GM18508 (cell line): ENCODE measurements around the gene PCYT1B.
"Not testable (repeated sequence)": the region's sequence is repeated elsewhere in the genome, so short reads cannot be mapped to it uniquely, and the experiment has no call there.

Experiments
- ATAC-seq: cut with Tn5 transposase; IDR thresholded peaks from one replicate; pipeline ENCODE4 v1.9.1; 2021; ENCODE audit warnings: moderate number of reproducible peaks; ENCODE audit not compliant: insufficient read depth, unreplicated experiment

Gene PCYT1B

DNA sequence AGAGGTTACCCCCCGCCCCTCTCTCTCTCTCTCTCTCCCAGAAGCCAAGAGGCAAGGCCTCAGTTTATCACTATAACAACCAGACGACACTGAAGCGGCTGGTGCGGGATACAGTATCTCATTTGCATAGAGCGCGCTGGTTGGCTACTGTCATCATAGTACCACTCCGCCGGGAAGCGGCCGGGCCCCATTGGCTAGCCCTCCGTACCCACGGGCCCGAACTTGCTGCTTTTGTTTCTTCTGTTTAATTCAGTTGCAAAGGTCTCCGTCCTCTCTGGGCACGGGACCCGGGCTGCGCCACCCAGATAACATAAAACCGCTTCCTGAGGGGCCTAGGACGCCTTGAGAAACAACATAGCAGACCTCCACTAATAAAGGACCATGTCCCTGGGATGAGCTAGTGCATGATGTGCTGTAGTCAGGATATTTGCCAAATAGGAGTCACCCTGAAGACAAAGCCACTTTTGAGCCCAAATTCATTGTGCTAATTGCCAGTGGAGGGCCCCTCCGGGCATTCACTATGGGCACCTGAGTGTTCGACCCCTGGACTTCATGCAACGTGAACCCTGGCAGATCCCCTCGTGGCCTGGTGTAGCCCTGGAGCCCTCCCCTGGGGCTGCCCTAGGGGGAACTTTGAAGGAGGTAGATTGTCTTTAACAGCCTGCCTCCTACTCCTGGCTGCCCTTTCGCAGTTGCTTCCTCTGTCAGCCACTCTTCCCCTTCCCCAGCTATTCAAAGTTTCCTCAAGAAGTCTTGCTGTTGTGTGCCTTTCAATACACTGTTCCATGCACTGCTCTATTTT is at the start of gene PCYT1B:
Gene PCYT1B (minus strand): TSS at position 91 of the 802 bp plus-strand sequence. CDS start 242 bp downstream, outside the sequence.
- ATAC-seq, result no peak

DNA sequence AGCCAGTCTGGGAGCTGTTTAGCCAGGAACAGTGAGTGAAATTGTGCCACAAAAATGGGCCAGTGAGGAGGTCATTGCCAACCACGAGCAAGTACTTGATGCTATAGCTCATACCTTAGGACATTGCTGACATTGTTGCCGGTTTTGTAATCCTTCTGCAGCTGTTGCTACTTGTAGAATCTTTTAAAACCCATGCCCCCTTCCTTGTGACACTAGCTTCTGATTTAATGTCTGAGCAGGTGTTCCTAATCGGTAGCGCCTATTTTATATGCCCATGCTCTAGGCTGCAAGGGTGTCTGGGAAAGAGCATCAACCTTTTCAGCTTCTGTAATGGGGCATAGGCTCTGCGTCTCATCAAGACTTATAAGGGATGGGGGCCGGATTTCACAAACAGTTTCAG is 49.1 kb upstream of the PCYT1B start:
- ATAC-seq, result no peak

DNA sequence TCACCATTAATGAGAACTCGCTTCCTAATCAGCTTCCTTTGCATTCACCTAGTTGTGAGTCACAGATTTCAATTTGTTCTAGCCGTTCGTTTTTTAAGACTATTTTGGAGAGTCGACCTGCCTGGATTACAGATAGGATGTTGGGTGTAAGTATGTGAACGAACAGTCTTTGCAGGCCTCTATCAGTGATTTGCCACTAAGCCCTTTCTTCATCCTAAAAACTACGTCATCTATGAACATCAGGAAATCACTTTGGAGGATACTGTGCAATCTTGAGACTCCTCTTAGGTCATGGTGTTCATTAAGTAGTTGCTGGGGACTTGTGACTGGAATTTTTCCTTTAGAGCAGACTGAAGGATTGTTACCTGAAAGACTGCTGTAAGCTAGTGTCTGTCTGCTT is 47.7 kb upstream of the PCYT1B start:
- no peak for ATAC-seq

DNA sequence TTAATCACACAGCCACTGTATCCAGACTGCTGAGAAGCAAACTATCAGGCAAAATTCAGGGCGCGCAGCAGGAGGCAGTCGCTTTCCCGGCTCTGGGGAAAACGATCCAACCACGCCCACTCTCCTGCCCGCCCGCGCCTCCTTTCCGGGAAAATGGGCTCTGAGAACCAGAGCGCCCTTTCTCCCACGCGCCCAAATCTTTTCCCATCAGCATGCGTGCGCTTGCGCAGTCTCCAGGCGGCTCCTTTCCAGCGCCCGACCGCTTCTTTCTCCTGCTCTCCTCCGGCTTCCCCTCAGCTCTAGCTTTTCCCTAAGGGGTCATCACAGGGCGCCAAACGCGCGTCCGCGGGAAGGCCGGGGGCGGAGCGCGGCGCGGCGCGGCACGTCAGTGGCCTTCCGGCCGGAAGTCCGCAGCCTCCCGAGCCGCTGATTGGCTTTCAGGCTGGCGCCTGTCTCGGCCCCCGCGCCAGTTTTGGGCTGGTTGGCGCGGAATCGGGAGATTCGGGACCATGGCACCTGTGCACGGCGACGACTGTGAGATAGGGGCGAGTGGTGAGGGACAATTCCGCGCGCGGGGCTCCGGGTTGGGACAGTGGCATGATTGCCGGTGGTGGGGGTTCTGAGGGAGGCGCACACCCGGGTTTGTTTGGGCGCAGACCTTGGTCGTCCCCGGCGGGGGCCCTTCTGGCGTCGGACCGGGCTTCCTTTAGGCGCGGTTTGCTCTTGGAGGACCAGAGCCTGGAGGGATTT is 46.5 kb upstream of the PCYT1B start, which contains the start of gene POLA1:
Gene POLA1 (plus strand): TSS at position 466 of the 750 bp plus-strand sequence. CDS start 44 bp downstream, at position 510.
- peak; percentile 89 for ATAC-seq

DNA sequence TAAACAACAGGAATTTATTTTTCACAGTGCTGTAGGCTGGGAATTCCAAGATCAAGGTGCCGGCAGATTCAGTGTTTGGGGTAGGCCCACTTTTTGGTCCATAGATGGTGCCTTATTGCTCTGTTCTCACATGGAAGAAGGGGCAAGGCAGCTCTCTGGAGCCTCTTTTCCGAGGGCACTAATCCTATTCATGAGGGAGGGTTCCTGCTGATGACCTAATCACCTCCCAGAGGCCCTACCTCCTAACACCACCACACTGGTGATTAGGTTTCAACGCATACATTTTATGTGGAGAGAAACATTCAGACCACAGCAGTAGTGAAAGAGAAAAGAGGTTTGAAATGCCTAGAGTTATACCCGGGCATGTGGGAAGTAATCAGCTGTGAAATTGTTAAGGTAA is 45.2 kb upstream of the PCYT1B start:
- no peak for ATAC-seq

DNA sequence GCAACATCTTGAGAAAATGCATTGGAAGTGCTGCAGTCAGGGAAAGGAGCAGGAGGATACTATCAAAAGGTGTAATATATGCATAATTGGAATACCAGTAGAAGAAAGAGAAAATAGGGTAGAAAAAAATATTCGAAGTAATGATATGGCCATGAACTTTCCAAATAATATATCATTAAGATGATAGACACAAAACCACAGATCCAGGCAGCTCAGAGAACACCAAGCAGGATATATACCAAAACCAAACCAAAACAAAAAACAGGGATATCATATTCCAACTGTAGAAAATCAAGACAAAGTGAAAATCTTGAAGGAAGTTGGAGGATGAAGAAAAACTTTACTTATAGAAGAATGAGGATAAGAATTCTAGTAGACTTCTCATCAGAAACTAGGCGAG is 36.9 kb upstream of the PCYT1B start:
- no peak for ATAC-seq

DNA sequence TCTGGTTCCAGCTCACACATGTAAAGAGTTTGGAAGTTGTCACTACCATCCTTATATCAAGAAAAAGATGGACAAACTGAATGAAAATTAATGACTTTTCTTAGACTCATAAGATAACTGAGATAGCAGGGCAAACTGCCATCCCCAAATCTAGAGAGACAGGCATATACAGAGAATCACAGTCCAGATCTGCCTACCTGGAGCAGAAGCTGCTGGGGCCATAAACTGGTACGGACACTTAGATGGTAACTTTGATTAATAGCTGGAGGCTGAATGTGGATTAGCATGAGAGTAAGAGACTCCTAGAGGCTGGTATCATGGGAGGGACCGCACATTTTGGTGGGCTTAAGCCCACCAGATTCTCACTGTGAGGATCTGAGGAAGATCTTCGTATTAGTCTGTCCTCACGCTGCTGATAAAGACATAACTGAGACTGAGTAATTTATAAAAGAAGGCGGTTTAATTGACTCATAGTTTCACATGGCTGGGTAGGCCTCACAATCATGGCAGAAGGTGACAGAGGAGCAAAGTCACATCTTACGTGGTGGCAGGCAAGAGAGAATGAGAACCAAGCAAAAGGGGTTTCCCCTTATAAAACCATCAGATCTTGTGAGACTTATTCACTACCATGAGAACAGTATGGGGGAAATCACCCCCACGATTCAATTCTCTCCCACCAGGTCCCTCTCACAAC is 35.7 kb upstream of the PCYT1B start:
- no peak for ATAC-seq

DNA sequence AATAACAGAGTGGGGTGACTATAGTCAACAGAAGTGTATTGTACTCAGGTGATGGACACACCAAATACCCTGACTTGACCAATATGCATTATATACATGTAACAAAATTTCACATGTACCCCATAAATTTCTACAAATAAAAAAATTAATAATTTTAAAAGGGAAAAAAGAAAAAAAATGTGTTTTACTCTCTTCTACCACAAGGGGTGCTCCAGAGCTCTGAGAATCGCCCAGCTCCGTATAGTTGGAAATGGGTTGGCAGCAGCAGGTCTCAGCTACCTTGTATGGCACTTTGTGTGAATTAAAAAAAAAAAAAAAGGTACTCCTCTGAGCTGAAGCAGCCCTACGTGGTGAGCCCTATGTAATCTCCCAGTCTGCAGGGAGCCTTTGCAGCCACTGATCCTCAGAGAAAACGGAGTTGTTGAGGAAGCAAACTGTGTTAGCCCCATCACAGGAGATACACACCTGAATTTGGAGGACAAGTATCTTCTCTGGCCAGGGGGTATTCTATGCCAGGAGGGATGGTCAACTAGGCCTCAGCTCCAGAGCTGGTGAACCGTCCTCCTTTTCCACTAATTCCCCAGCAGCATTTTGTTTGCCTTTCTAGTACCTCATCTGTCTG is 29.4 kb upstream of the PCYT1B start:
- no peak for ATAC-seq

DNA sequence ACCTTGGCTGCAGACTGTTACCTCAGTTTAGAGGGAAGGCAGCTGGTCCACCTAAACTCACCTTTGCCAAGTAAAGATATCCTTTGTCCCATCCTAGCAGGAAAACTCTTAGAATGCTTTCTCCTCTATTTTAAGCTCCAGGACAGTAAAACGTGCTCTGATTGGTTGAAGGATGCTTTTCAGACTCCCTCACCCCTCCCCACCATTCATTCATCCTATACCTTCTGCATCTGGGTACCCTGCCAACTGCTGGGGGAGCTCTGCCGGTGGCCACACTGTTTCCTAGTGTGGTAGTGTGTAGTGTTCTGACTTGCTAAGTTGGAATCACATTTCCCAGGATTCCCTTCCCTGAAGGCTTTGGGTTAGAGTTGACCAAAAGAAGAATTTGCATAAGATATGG is 26.3 kb upstream of the PCYT1B start:
- ATAC-seq, result no peak

DNA sequence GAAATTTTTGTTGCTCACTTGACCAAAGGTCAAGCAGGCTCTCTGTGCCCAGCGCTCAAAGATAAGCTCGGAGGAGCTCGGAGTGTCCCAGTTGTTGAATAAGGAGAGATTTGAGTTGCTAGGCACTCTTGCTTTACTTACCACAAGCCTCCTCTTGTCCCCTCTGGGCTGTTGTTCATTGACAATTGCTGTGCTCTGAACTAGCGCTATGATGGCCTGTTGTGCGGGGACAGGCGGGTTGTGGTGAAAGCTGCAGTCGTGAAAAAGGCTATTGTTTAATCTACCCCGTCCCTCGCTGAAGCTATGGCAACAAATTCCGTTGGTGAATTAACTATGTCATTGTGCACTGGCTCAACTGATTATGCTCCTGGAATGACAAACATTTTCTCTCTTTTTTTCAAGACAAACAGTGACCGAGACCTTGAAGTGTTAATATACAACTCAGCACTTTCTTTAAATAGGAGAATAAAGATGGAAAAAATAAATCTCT is 25.6 kb upstream of the PCYT1B start:
- no peak for ATAC-seq

DNA sequence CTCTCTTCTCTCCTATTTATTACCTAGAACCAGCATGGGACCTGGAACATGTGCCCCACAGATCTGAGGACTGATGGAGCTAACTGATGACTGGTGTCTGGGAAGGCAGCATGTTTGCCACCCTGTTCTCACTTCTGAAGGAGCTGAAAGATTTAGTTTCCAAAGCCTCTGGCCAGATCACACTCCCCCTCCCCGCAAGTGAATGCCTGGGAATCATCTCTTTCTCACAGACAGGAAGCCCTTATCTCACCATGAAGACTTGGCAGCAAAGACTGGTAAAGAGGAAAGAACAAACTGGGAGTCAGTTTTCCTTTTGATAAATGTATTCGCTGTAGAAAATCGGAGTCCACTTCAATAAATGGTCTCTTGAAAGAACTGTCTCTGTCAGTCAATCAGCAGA is 21.0 kb upstream of the PCYT1B start:
- ATAC-seq, result no peak

DNA sequence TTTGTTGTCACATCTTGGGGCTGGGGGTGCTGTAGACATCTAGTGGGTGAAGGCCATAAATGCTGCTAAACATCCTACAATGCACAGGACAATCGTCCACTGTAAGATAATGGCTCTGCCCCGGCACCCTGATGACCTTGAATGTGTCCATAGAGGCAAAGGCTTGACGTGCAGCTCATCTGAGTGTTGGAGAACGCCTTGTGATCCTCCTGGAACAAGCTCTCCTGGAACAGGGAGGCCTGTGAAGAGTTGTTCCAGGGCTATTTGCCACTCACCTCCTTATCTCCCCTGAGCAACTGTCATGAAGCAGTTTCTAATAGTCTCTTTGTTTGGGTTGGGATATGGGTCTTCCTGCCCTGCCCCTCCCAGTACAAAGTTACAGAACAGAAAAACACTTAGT is 15.2 kb upstream of the PCYT1B start:
- ATAC-seq, result no peak

DNA sequence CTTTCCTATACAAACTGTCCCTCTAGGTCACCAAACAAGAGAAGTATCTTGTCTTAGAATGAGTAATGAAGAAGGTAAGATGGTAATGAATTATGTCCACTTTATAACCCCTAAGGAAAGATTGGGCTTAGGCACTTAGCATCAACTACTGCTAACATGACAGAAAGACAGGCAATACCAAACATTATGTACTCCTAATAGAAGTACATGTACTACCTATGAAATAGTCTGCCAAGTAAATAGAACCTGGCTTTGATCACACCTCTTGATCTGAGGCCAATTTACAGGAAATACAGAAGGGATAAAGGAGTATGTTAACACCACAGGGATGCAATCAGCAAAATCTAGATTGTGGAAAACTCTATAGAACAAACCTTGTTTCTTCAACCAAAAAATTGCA is 14.1 kb upstream of the PCYT1B start:
- ATAC-seq, result no peak

DNA sequence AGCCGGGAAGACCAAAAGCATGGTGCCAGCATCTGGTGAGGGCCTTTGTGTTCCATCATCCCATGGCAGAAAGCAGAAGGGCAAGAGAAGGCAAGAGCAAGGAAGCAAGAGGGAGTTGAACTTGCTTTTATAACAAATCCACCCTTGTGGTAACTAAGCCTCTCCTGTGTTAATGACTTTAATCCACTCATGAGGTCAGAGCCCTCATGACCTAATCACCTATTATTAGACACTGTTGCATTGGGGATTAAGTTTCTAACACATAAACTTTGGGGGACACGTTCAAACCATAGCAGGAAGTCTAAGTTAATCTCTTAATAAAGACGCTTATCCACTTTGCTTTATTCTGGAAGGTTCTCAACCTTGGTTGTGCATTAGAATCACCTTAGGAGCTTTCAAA is 12.5 kb upstream of the PCYT1B start:
- ATAC-seq, result no peak

DNA sequence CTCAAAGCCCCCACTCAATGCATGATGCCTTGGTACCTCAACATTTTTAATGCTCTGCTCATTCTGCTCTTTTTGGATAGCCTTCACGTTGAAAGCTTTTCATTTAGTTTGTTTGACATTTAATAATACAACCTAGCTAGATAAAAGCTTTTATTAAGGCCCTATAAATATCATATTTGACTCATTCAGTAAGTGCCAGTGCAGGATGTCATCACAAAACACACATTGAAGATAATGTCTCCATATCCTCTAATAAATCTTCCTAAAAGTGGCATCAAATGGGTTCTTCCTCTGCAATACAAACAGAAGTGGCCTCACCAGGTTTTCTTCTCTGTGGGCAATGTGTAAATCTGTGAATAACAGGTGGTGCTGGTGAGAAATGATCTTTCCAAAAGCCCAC is 12.0 kb upstream of the PCYT1B start:
- ATAC-seq, result no peak

DNA sequence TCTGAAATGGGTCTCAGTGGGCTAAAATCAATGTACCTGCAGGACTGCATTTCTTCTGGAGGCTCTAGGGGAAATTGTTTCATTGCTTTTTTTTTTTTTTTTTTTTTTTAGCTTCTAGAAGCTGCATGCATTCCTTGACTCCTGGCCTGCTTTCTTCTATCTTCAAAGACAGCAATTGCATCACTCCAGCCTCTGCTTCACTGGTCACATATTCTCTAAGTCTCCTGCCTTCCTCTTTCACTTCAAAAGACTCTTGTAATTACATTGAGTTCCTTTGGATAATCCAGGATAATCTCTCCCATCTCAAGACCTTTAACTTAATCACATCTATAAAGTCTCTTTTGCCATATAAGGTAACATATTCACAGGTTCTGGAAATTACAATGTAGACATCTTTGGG is 11.3 kb upstream of the PCYT1B start:
- ATAC-seq, result no peak

DNA sequence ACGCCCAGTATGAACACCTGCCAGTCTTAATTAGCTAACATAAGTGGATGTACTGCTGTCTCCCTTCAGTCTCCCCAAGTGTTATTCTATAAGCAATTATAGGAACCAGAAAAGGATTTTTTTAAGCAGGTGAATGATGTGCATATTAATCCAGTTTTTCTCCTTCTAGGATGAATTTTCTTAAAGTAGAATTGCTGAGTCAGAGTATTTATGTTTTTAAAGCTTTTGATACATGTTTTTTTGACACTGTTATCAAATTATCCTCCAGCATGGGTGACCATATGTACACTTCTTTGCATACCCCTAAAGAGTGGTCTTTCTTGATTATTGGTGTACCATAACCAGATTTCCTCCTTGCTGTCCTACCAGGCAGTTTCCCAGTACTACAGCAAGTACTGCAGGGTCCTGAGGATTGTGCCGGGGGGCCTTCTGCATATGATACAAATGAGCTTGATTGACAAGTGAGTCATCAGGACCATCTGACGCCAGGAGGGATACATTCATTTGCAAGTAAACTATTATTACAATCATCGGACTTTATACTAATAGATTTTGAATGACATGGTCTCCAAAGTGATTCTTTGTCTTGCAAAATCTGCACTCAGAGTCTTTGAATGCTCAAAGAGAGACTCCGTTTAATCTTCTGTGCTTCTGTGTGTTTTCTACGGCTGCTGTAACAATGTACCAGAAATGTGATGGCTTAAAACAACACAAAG is 10.7 kb upstream of the PCYT1B start:
- no peak for ATAC-seq

DNA sequence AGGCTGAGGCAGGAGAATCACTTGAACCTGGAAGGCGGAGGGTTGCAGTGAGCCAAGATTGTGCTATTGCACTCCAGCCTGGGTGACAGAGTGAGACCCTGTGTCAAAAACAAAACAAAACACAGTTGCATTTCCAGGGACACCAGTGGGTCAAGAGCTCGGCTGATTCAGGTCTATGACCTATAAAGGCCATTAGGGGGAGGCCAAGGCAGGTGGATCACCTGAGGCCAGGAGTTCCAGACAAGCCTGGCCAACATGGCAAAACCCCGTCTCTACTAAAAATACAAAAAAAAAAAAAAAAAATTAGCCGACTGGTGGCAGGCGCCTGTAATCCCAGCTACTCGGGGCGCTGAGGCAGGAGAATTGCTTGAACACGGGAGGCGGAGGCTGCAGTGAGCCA is 8.5 kb upstream of the PCYT1B start:
- ATAC-seq, result not testable (repeated sequence)

DNA sequence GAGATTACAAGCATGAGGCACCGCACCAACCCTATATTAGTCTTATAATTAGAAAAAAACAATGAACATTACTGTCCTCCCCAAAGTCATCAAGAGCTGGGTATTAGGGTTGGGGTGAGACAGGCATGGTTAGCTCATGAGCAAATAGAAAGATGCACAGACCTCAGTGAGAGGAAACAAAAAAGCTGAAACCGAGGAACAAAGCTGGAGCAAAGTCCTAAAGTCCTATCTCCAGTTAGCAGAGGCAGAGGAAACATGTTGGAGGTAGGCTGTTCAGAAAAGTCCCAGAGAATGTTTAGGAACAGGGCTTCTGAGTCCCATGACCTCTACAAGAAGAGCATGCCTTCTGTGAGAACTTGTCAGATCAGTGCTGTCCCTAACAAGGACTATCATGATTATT is 4.6 kb upstream of the PCYT1B start:
- no peak for ATAC-seq

DNA sequence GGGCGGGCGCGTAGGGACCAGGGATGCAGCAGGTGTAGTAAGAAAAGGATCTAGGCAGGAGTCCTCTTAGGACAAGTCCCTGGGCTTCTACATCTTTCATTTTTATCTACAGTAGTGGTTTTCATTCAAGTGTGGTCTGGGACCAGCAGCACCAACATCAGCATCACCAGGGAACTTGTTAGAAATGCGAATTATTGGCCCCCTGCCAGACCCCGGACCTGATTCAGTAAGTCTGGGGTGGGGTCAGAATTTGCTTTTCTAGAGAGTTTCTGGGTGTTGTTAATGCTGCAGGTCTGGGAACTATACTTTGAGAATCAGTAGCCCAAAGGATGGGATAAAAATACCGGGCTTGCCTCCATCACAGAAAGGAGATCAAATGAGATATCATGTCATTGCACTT is 1.3 kb upstream of the PCYT1B start:
- ATAC-seq, result no peak
